Measurements from ENCODE around the gene GPS1. TPM values are rescaled to one million over a fixed set of nuclear protein-coding genes. Genes with fewer than 3 reads are reported as not detected.
"Not testable (repeated sequence)": the region's sequence is repeated elsewhere in the genome, so short reads cannot be mapped to it uniquely, and the experiment has no call there.

The GPS1 gene
- total RNA-seq, 1 donor from 2014 or later, result 84.2 TPM

GRCh38 chr17:82028966-82029365 is 22.7 kb upstream of the GPS1 start:
- no peak for DNase-seq

- no peak for DNase-seq
Measured at GRCh38 chr17:82029391-82029790, 22.3 kb upstream of the GPS1 start.

- DNase-seq, result no peak
Measured at GRCh38 chr17:82029990-82030469, 21.7 kb upstream of the GPS1 start.

GRCh38 chr17:82030470-82031302 is 21.0 kb upstream of the GPS1 start:
- peak; percentile 92 for DNase-seq

- DNase-seq, result peak; percentile 61
Measured at GRCh38 chr17:82031303-82031884, 20.3 kb upstream of the GPS1 start, which contains the start of gene RAC3. RAC3 (plus strand) TSS chr17:82031678; CDS start chr17:82031762, 84 bp downstream.

GRCh38 chr17:82031885-82032627 is 19.6 kb upstream of the GPS1 start:
- no peak for DNase-seq

- no peak for DNase-seq
Measured at GRCh38 chr17:82033359-82034085, 18.2 kb upstream of the GPS1 start.

GRCh38 chr17:82034371-82035011 is 17.2 kb upstream of the GPS1 start:
- no peak for DNase-seq

GRCh38 chr17:82035488-82035887 is 16.2 kb upstream of the GPS1 start:
- DNase-seq, result no peak

GRCh38 chr17:82035956-82036633 is 15.6 kb upstream of the GPS1 start:
- no peak for DNase-seq

- no peak for DNase-seq
Measured at GRCh38 chr17:82036634-82037091, 15.0 kb upstream of the GPS1 start.

GRCh38 chr17:82037092-82037888 is 14.4 kb upstream of the GPS1 start, which contains the start of gene DCXR:
DCXR (minus strand) TSS chr17:82037697; CDS start chr17:82037682, 15 bp downstream.
- peak; percentile 98 for DNase-seq

GRCh38 chr17:82037889-82038195 is 13.9 kb upstream of the GPS1 start:
- DNase-seq, result no peak

GRCh38 chr17:82038796-82039409 is 12.8 kb upstream of the GPS1 start:
- DNase-seq, result not testable (repeated sequence)

- DNase-seq, result no peak
Measured at GRCh38 chr17:82039695-82040299, 11.9 kb upstream of the GPS1 start.

- DNase-seq, result no peak
Measured at GRCh38 chr17:82041144-82041814, 10.4 kb upstream of the GPS1 start.

GRCh38 chr17:82042649-82043048 is 9.0 kb upstream of the GPS1 start:
- no peak for DNase-seq

- no peak for DNase-seq
Measured at GRCh38 chr17:82043507-82043906, 8.2 kb upstream of the GPS1 start.

GRCh38 chr17:82045936-82046484 is 5.7 kb upstream of the GPS1 start:
- DNase-seq, result no peak

Measured in dermis blood vessel endothelial cell (primary cell).